ENCODE measurements around the gene TAGLN2. TPM values are rescaled to one million over a fixed set of nuclear protein-coding genes. Genes with fewer than 3 reads are reported as not detected.
A peak's percentile ranks its signal among the peaks of the same experiment; 100 is the strongest.

Gene TAGLN2
- 138 and 208 TPM in 2 replicates for total RNA-seq (ENCODE audit: low replicate concordance)
- long read RNA-seq, transcript TAGLN2-203 (5 exons, 1,604 nt): major isoform, 329 of 356 reads
- long read RNA-seq, partial matches to known transcripts: 16 of 356 reads
- long read RNA-seq, other reads (novel, unspliced or antisense): 11 of 356 reads

GRCh38 chr1:159924791-159925718 lies at the start of gene TAGLN2:
Gene TAGLN2, minus strand, starts transcription at chr1:159925507. Its CDS starts 4,998 bp downstream, at chr1:159920509.
- Mint-ChIP-seq H3K27me3 (no peaks in the 10 kb centered on the region), H3K4me1 (ENCODE audit: unreplicated experiment) (peaks cover 33% of the 10 kb centered on the region), H3K4me3 (peak within 1 kb of the TSS; percentile 94), H3K36me3 (peaks cover 5% of the 10 kb centered on the region), H3K27ac (peak within 1 kb of the TSS; percentile 96), H3K9me3 (no peaks in the 10 kb centered on the region)
- TF ChIP-seq CTCF (conservative IDR thresholded peaks at IDR 0.05): no peak
- peak; percentile 87 for DNase-seq (ENCODE audit: extremely low spot score, unreplicated experiment)

GRCh38 chr1:159974350-159974965 lies 49.2 kb upstream of the TAGLN2 start:
- Mint-ChIP-seq H3K9me3 (no peaks in the 10 kb centered on the region), H3K27ac (no peak overlapping the region), H3K4me1 (ENCODE audit: unreplicated experiment) (peaks cover 4% of the 10 kb centered on the region), H3K4me3 (no peak overlapping the region), H3K36me3 (no peaks in the 10 kb centered on the region), H3K27me3 (peaks cover 20% of the 10 kb centered on the region)
- no peak for DNase-seq (ENCODE audit: extremely low spot score, unreplicated experiment)
- TF ChIP-seq CTCF (conservative IDR thresholded peaks at IDR 0.05): no peak

DNA sequence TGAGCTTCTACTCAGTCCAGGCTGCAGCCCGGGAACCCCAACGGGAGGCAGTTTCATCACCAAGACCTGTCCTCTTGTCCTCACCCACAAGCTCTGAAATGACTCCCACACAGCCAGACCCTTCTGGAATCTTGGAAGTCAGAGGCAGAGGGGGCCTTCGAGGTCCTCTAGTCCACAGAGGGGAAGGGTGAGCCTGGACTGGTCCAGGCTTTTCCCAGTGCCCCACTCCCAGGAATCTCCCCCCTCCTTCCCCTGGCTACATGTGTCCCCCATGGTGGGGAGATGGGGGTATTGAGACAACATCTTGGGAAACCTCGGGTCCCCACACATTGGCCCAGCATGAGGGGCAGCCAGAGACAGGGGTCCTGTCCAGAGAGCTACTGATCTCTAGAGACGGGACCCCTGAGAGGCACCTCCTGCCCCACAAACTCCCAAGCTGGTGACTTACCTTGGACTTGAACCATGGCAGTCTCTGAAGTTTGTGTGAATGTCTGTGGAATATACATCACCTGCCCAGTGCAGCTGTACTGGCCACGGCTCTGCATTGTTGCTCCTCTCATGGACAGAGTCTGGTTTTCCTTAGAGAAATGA lies 48.1 kb upstream of the TAGLN2 start:
- H3K9me3 Mint-ChIP-seq: no peaks in the 10 kb centered on the region
- no peaks in the 10 kb centered on the region for H3K36me3 Mint-ChIP-seq
- H3K27me3 Mint-ChIP-seq: peaks cover 11% of the 10 kb centered on the region
- no peak for TF ChIP-seq CTCF (conservative IDR thresholded peaks at IDR 0.05)
- no peak for DNase-seq (ENCODE audit: extremely low spot score, unreplicated experiment)
- no peak overlapping the region for H3K27ac Mint-ChIP-seq
- H3K4me1 Mint-ChIP-seq (ENCODE audit: unreplicated experiment): peaks cover 4% of the 10 kb centered on the region
- H3K4me3 Mint-ChIP-seq: no peak overlapping the region

GRCh38 chr1:159972443-159973205 lies 47.3 kb upstream of the TAGLN2 start:
- Mint-ChIP-seq H3K9me3 (no peaks in the 10 kb centered on the region), H3K27me3 (peaks cover 11% of the 10 kb centered on the region), H3K36me3 (no peaks in the 10 kb centered on the region), H3K27ac (no peak overlapping the region), H3K4me1 (ENCODE audit: unreplicated experiment) (peaks cover 4% of the 10 kb centered on the region), H3K4me3 (no peak overlapping the region)
- DNase-seq (ENCODE audit: extremely low spot score, unreplicated experiment): peak; percentile 29
- TF ChIP-seq CTCF (conservative IDR thresholded peaks at IDR 0.05): no peak

DNA sequence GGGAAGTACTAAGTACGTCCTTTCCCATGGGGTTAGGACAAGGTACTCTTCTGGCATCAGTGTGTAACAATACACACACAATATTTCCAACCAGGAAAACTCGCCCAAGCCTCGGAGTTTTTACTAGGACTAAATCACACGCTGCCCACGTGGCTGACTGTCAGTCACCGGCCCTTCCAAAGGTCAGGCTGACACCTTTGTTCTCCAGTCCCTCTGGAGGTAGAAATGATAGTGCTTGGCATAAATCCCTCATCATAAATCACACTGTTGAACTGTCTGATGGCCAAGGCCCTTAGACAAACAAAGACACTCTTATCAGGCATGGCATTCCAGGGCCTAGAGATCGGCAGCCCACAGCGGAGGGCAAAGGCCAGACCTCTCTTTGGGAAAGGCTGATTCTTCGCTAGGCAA lies 45.6 kb upstream of the TAGLN2 start:
- peak; percentile 31 for DNase-seq (ENCODE audit: extremely low spot score, unreplicated experiment)
- no peak for TF ChIP-seq CTCF (conservative IDR thresholded peaks at IDR 0.05)
- Mint-ChIP-seq H3K27ac (peak overlapping the region; percentile 29), H3K9me3 (no peaks in the 10 kb centered on the region), H3K4me1 (ENCODE audit: unreplicated experiment) (peaks cover 4% of the 10 kb centered on the region), H3K27me3 (peaks cover 6% of the 10 kb centered on the region), H3K4me3 (no peak overlapping the region), H3K36me3 (no peaks in the 10 kb centered on the region)
